ENCODE results near the gene STX8.

Gene STX8

DNA sequence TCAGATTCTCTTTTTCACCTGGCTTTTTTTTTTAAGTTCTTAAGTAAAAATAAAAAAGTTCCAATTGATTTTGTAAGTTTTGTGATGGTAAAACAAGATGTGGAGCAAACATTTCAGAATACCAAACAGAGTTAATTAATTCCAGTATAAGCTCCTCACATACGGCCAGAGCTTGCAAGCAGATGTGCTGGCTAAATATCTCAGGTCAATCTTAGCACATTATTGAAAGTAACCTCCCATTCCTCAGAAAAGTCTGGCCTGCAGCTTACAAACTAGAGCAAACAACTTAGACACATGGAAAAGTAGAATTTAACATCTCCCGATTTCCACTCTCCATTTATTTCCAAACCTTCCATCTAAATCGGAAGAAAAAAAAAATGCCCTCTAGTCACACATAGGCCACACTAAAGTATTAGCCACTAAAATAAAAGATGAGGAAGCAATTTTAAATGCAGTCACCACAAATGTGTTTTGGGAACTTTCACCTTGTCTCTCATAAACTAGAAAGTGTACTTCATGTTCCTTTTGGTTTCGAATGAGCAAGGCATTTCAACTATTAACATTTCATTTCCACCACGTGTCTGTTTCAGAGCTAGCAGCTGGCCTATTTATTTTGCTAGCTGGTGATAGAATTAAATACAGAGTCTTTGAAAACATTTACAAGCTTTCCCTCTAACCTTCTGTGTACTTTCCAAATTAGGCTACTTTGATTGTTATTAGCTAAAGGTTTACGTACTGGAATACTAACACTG, 143.3 kb downstream of the STX8 start:
- no peaks in the 10 kb centered on the region for H3K27me3 Mint-ChIP-seq
- no peaks in the 10 kb centered on the region for H3K9me3 Mint-ChIP-seq
- peak overlapping the region; percentile 9 for H3K4me3 Mint-ChIP-seq
- DNase-seq (ENCODE audit: low spot score in 2 of 2) (no peak), ATAC-seq (ENCODE audit: low read depth) (peak; percentile 43)
- H3K27ac Mint-ChIP-seq = peak overlapping the region; percentile 68
- peaks cover 19% of the 10 kb centered on the region for H3K36me3 Mint-ChIP-seq
- H3K4me1 Mint-ChIP-seq = peaks cover 22% of the 10 kb centered on the region

DNA sequence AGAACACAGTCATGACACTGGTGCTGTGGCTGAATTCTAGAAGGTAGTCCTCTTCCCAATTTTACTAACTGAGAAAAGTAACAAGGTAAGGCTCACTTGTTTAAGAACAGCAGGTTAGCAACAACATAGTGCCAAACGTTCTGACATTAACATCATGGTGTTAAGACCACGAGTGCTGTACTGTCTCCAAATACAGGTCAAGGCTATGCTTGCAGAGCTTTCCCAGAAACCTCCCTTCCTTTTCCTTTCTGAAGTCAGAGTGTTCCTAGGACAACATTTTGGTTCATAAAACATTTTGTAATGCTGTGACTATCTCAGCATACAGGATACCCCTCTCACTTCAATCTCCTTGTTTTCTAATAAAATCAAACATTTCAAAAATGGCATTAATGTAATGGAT, 144.0 kb downstream of the STX8 start:
- no peak for ATAC-seq (ENCODE audit: low read depth)
- Mint-ChIP-seq H3K27ac (no peak overlapping the region), H3K27me3 (no peaks in the 10 kb centered on the region), H3K36me3 (peaks cover 17% of the 10 kb centered on the region), H3K4me3 (no peak overlapping the region), H3K9me3 (no peaks in the 10 kb centered on the region), H3K4me1 (peaks cover 22% of the 10 kb centered on the region)
- DNase-seq (ENCODE audit: low spot score in 2 of 2) = no peak

DNA sequence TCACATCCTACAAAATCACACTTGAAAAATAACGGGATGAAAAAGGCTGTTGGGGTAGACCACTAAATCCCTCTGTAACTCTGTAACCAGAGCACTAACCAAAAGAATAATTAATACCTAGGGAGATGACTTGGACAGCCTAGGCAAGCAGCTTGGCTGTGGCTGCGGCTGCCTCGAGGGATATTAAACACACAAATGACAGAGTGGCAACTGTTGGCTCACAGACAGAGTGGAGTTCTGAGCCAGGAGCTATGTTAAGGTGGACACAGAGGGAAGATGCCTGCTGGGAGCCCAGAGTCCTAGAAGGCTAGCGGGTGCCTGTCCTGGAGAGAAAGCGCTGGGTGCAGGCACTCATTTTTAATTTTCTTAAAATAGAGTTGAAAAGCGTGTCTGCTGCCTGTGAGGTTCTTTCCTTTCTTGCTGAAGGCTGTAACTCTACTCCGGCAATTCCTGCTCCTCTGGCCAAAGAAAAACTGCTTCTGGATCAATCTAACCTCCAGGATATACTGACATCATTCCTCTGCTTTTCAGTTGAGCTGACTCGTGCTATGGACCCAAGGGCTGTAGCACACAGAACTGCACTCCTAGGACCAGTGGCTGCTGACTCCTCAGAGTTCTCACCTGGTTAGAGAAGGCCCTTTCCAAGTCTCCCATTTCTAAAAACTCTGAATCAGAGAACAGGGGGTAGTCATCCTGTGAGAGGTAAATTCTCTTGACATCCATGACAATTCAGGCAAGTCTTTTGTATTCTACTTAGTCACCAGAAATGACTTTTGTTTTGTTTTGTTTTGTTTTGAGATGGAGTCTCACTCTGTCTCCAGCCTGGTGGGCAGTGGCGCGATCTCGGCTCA, 147.9 kb downstream of the STX8 start:
- H3K4me3 Mint-ChIP-seq = no peak overlapping the region
- H3K36me3 Mint-ChIP-seq = peaks cover 8% of the 10 kb centered on the region
- ATAC-seq (ENCODE audit: low read depth) (no peak), DNase-seq (ENCODE audit: low spot score in 2 of 2) (no peak)
- no peaks in the 10 kb centered on the region for H3K27me3 Mint-ChIP-seq
- H3K4me1 Mint-ChIP-seq = peaks cover 6% of the 10 kb centered on the region
- H3K9me3 Mint-ChIP-seq = no peaks in the 10 kb centered on the region
- H3K27ac Mint-ChIP-seq = no peak overlapping the region

- no peak for DNase-seq (ENCODE audit: low spot score in 2 of 2)
- Mint-ChIP-seq H3K27ac (no peak overlapping the region), H3K9me3 (peaks cover 2% of the 10 kb centered on the region), H3K36me3 (peaks cover 19% of the 10 kb centered on the region), H3K4me1 (peaks cover 2% of the 10 kb centered on the region), H3K27me3 (no peaks in the 10 kb centered on the region), H3K4me3 (no peak overlapping the region)
- ATAC-seq (ENCODE audit: low read depth) = no peak
Observed at GRCh38 chr17:9424071-9424640, 151.5 kb downstream of the STX8 start.

- ATAC-seq (ENCODE audit: low read depth) (no peak), DNase-seq (ENCODE audit: low spot score in 2 of 2) (no peak)
- H3K27ac Mint-ChIP-seq = no peak overlapping the region
- H3K4me3 Mint-ChIP-seq = no peak overlapping the region
- peaks cover 2% of the 10 kb centered on the region for H3K9me3 Mint-ChIP-seq
- H3K36me3 Mint-ChIP-seq = peaks cover 27% of the 10 kb centered on the region
- H3K27me3 Mint-ChIP-seq = no peaks in the 10 kb centered on the region
- H3K4me1 Mint-ChIP-seq = peaks cover 2% of the 10 kb centered on the region
Observed at GRCh38 chr17:9421525-9421924, 154.1 kb downstream of the STX8 start.

GRCh38 chr17:9419932-9420453, 155.6 kb downstream of the STX8 start:
- DNase-seq (ENCODE audit: low spot score in 2 of 2) (no peak), ATAC-seq (ENCODE audit: low read depth) (no peak)
- Mint-ChIP-seq H3K4me3 (no peak overlapping the region), H3K36me3 (peaks cover 33% of the 10 kb centered on the region), H3K9me3 (peaks cover 4% of the 10 kb centered on the region), H3K27me3 (no peaks in the 10 kb centered on the region), H3K27ac (no peak overlapping the region), H3K4me1 (peaks cover 8% of the 10 kb centered on the region)

- H3K36me3 Mint-ChIP-seq = peaks cover 19% of the 10 kb centered on the region
- H3K27ac Mint-ChIP-seq = no peak overlapping the region
- no peaks in the 10 kb centered on the region for H3K27me3 Mint-ChIP-seq
- no peak overlapping the region for H3K4me3 Mint-ChIP-seq
- peaks cover 13% of the 10 kb centered on the region for H3K4me1 Mint-ChIP-seq
- H3K9me3 Mint-ChIP-seq = peaks cover 4% of the 10 kb centered on the region
- ATAC-seq (ENCODE audit: low read depth) = peak; percentile 93
- DNase-seq (ENCODE audit: low spot score in 2 of 2) = peak in 1 of 2 donors; percentile 2
Observed at GRCh38 chr17:9414471-9414870, 161.1 kb downstream of the STX8 start.

DNA sequence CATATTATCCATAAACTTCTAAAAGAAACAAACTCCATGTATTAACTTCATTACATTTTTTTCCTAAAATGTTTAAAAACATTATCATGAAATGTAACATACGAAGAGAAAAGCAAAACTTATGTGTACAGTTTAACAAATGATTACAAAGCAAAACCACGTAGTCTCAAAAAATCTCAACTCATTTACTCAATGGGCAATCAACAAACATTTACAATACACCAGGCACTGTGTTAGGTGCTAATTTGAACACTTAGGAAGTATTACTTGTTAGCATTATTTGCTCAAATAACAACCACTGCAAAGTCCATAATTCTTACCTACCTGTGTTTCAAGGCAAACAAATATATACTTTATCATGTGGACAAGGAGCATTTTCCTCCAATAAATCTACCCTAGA, 164.9 kb downstream of the STX8 start:
- ATAC-seq (ENCODE audit: low read depth) = no peak
- H3K27ac Mint-ChIP-seq = no peak overlapping the region
- no peak overlapping the region for H3K4me3 Mint-ChIP-seq
- peaks cover 11% of the 10 kb centered on the region for H3K4me1 Mint-ChIP-seq
- DNase-seq (ENCODE audit: low spot score in 2 of 2) = no peak
- peaks cover 10% of the 10 kb centered on the region for H3K36me3 Mint-ChIP-seq
- H3K27me3 Mint-ChIP-seq = no peaks in the 10 kb centered on the region
- peaks cover 4% of the 10 kb centered on the region for H3K9me3 Mint-ChIP-seq

DNA sequence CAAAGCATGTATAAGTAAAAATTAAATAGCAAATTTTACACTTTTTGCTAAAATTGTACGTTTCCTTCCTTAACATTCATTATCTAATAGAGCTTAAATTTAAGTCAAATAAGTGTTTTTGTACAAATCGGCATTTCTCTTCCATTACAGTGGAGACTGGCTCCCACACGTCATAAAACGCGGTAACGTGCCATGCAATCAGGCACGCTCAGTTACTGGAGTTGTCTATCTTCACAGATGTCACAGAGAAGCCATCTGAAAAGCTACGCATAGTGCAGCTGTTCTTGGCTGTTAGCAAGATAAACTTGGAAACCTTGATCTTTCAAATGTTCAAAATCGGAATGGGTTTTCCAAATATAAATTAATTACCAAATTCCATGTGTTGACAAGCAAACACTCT, 165.3 kb downstream of the STX8 start:
- Mint-ChIP-seq H3K36me3 (peaks cover 11% of the 10 kb centered on the region), H3K27ac (no peak overlapping the region), H3K9me3 (peaks cover 4% of the 10 kb centered on the region), H3K27me3 (no peaks in the 10 kb centered on the region), H3K4me1 (peaks cover 9% of the 10 kb centered on the region), H3K4me3 (no peak overlapping the region)
- no peak for ATAC-seq (ENCODE audit: low read depth)
- no peak for DNase-seq (ENCODE audit: low spot score in 2 of 2)

DNA sequence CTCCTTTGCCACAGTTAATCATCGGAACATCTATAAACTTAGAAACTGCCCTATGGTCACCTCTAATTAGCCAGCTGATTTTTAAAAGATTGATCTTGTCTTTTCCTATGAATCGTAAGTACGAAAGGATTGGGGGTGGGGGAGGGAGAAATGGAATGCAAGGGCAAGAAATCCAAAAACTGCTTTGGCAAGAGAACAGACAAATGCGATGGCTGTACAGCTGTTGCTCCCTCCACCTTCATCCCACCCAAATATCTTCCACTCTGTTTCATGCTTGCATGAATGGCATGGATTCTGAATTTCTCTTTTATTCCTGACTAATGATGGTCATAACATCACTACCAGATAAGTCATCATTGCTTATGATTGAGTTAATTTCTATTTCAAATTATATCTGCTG, 165.7 kb downstream of the STX8 start:
- H3K36me3 Mint-ChIP-seq = peaks cover 10% of the 10 kb centered on the region
- no peak for ATAC-seq (ENCODE audit: low read depth)
- no peaks in the 10 kb centered on the region for H3K27me3 Mint-ChIP-seq
- H3K27ac Mint-ChIP-seq = no peak overlapping the region
- no peak for DNase-seq (ENCODE audit: low spot score in 2 of 2)
- H3K4me3 Mint-ChIP-seq = no peak overlapping the region
- peaks cover 3% of the 10 kb centered on the region for H3K9me3 Mint-ChIP-seq
- H3K4me1 Mint-ChIP-seq = peaks cover 6% of the 10 kb centered on the region

GRCh38 chr17:9408868-9409829, 166.5 kb downstream of the STX8 start:
- H3K4me3 Mint-ChIP-seq = no peak overlapping the region
- no peak overlapping the region for H3K27ac Mint-ChIP-seq
- DNase-seq (ENCODE audit: low spot score in 2 of 2) (no peak), ATAC-seq (ENCODE audit: low read depth) (no peak)
- no peaks in the 10 kb centered on the region for H3K27me3 Mint-ChIP-seq
- H3K9me3 Mint-ChIP-seq = peaks cover 3% of the 10 kb centered on the region
- peaks cover 9% of the 10 kb centered on the region for H3K4me1 Mint-ChIP-seq
- peaks cover 13% of the 10 kb centered on the region for H3K36me3 Mint-ChIP-seq

DNA sequence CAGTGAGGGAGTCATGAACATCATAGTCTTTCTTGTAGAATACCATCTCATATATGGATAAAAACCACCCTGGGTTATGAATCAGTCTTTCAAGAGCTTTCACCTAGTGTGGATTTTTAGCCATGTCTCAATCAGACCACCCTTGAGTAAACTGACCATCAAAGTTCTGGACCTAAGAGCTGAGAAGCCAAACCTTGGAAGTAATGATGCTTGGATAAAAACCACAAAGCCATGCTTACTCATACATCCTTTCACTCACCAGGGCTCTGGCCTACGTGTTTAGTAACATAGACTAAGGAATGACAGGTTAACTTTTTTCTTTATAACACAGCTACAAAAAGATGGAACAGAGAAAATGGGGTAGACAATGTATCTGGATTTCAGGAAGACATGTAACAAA, 167.2 kb downstream of the STX8 start:
- Mint-ChIP-seq H3K4me1 (peaks cover 6% of the 10 kb centered on the region), H3K27me3 (no peaks in the 10 kb centered on the region), H3K27ac (no peak overlapping the region), H3K36me3 (peaks cover 9% of the 10 kb centered on the region), H3K9me3 (no peaks in the 10 kb centered on the region), H3K4me3 (no peak overlapping the region)
- ATAC-seq (ENCODE audit: low read depth) = no peak
- DNase-seq (ENCODE audit: low spot score in 2 of 2) = no peak

DNA sequence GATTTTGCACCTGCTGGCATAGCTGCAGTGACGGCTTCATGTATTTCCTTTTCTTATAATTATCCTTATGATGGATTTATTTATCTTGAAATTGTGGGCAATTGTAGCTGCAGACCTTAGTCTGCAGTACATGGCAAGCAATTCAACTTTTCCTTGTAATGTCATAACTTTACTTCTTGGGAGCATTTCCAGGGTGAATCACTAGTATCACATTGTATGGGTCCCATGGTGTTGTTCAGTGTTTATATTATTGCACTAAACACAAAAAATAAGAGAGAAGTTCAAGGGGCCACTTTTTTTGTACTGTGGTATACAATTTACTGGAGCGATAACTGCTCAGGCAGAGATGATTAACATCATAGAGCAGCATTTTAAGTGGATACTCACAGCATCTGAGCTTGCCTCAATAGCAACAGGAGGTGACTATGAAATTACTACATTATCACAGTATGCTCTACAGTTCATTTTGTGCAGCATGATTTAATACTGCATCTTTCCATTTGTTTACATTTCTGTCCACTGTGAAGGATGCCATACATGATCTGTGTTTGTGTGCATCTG, 169.5 kb downstream of the STX8 start:
- ATAC-seq (ENCODE audit: low read depth) = no peak
- Mint-ChIP-seq H3K4me1 (peaks cover 6% of the 10 kb centered on the region), H3K9me3 (peaks cover 2% of the 10 kb centered on the region), H3K27ac (no peak overlapping the region), H3K27me3 (no peaks in the 10 kb centered on the region), H3K36me3 (peaks cover 16% of the 10 kb centered on the region), H3K4me3 (no peak overlapping the region)
- DNase-seq (ENCODE audit: low spot score in 2 of 2) = no peak

All from memory B cell (primary cell).